Epithelial cell of umbilical artery (primary cell): ENCODE measurements around the gene SPATS2. TPM values are rescaled to one million over a fixed set of nuclear protein-coding genes. Genes with fewer than 3 reads are reported as not detected.

ENCODE experiments used
- total RNA-seq: library from RNA; depleted of rRNA; stranded (reverse); fragments of >200 nt; gene quantifications from 2 replicates; pipeline ENCODE4 v1.2.3, GENCODE V29; 2014

Gene SPATS2
- 46.8 and 48.0 TPM in 2 replicates for total RNA-seq

DNA sequence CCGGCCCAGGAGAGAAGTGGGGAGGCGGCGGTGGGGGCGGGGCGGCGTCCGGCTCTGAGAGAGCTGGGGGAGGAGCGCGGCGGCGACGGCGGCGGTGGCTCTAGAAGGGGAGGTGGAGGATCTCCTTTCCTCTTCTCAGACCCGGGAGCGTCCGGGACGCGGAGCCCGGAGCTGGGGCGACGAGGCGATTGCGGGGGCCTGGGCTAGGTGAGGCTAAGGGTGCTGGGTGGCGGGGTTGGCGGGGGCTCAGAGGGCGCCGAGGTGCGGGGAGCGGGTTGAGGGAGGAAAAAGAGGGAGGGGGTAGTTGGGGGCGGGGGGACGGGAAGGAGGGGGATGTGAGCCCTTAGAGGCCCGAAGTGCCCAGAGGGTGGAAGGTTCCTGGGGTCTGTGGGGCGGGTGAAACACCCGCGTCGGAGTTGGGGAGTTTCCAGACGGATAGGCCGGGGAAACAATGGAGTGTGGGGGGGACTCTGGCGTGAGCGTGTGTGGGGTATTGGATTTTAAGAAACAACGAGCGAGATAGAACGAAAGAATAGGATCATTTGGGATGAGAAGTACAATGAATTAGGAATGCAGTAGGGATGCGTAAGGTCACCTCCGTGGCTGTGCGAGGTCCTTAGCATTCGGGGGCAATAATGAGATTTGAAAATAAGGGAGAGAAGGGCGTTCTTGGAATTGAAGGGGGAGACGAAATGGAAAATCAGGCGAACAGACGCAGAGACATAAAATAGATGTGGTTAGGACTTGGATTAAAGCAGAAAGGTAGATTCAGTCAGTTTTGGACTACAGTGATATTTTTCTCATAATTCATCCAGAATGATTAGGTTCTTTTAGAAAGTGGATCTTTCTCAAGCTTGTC lies at the start of gene SPATS2:
Gene SPATS2, plus strand, starts transcription at position 82 of the 859 bp plus-strand sequence. CDS start 93,551 bp downstream, outside the sequence.

DNA sequence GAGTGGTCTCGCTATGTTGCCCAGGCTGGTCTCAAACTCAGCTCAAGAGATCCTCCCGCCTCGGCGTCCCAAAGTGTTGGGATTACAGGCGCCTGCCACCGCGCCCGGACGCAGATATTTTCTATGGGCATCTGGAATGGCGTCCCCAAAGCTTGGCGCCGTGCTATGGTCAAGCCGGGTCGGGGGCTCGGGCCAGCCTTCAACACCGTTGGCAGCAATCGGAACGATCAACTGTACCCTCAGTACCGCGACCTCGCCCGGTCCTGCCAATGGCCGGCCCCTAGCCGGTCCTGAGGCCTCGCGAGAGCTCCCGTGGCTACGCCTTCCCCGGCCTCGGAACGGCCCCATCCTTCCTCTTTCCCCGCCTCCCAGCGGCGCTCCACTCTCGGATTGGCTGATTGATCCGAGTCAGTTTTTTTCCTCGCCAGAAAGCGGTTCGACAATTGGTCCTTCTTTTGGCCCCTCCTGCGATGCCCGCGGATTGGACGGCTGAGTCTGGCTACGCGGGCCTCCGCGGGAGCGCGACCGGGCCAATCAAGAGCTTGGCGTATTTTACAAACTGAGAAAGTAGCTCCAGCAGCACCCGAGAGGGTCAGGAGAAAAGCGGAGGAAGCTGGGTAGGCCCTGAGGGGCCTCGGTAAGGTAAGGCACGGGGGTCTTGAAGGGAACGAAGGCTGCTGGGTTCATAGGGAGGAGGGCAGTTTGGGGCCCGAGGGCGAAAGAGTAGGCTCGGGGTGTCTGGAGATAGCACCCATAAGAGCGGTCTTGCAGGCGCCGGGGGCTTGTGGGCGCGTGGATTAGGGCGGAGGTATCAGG lies 44.3 kb upstream of the SPATS2 start, which contains the start of gene TROAP:
Gene TROAP, plus strand, starts transcription at position 548 of the 816 bp plus-strand sequence. CDS start 354 bp downstream, outside the sequence.

DNA sequence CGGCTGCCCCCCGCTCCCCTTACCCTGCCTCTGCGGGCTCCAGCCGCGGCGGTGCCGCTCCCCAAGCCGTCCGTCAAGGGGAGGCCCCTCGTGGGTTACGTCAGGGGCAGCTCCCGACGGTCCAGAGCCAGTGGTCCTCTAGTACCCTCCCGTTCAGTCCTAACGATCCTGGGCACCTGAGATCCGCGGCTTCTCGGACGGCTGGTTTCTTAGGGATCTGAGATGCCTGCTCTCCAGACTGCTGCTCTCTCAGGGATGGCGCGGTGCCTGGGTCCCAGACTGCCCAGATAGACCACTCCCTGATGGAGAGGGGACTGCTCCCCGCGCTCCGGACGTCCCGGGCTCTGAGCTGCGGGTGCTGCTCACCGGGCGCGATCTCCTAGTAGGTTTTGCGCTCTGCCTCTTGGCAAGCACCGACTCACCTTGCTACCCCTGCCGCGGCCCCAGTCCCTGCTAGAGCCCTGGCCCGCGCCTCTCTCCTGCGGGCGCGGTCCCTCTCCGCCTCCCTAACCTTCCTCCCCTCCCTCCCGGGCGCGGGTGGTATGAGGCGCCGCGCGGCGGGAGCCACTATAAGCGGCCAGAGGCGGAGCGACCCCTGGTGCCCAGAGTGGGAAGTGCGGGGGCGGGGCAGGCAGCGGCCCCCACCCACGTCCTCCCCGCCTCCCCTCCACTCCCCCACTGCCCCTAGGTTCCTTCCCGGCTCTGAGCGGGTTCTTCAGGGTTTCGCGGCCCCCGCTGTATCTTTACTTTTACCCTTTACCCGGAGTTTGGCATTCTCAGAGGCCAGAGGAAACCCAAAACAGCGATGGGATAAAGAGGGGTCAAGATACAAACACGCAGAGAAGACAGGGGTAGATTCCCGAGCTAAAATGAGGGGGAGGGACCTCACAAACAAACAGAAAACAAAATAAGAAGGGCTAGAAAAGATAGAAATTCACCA lies 30.3 kb upstream of the SPATS2 start, which contains the start of gene C1QL4:
Gene C1QL4, minus strand, starts transcription at position 544 of the 940 bp plus-strand sequence. CDS start 711 bp downstream, outside the sequence.

DNA sequence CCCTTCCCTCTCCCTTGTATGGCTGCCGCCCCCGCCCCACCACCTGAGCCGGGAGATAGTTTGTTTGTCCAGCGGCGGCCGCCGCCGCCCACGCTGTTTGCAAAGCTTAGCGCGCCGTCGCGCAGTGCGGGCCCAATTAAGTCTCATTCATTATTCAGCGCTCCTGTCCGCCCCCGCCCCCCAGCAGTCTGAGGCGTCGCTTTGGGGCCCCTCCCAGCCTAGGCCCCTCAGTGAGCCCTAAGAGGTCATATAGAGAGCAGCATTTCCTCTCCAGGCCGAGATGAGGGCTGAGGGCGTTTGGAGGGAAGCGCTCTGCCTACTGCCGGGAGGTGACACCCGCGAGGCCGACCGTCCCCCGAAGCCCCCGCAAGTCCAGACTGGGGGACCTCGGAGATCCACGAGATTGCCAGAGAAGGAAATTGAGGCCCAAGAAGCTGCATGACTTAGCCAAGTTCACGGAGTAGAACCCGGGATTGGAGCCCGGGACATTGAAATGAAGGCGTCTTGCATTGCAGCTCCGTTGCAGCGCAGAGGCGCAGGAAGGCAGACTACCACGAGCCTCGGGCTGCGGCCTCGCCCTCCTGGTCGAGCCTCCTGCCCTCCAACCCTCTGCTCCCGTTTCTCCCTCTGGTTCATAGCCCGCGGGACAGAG lies 20.5 kb upstream of the SPATS2 start, which contains the start of gene DNAJC22:
Gene DNAJC22, plus strand, starts transcription at position 230 of the 652 bp plus-strand sequence. CDS start 1,985 bp downstream, outside the sequence.

DNA sequence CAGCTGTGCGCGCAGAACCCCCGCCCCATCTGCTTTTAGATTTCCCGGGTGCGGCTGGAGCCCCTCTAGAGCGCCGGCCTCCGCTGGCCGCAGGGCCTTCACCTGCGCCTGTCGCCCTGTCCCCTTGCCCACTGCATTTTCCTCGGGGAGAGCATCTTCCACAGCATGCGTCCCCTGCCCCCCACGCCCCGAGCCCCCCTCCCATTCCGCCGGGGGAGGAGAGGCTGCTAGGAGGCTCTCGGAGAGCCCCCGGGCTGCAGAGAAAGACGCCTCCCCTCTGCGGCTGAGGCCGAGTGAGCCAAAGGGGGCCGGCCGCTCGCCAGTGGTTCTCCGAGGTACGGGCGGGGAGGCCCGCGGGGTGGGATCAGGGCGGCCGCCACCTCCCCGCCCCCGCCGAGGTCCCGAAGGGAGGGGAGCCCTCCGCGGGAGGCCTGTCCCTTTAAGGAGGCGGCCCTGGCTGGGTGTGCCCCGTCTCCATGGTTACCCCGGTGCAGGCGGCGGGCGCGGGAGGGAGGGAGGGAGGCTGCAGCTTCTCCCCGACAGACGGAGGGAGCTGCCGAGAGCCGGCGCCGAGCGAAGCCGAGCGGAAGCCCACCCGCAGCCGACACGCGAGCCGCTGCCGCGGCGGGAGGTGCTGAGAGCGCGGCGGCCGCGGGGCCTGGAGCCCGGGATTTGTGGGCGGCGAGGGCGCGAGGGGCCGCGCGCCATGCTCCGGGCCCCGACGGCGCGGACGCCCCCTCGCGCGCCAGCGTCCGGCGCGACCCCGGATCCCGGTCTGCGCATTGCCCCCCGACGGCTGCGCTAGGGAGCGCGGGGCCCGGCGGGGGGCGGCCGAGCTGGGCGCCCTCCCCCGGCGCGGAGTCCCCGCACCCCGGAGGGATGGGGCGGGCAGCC lies 171.5 kb downstream of the SPATS2 start, which contains the start of gene KCNH3:
Gene KCNH3, plus strand, starts transcription at position 521 of the 894 bp plus-strand sequence. CDS start 387 bp downstream, outside the sequence.

DNA sequence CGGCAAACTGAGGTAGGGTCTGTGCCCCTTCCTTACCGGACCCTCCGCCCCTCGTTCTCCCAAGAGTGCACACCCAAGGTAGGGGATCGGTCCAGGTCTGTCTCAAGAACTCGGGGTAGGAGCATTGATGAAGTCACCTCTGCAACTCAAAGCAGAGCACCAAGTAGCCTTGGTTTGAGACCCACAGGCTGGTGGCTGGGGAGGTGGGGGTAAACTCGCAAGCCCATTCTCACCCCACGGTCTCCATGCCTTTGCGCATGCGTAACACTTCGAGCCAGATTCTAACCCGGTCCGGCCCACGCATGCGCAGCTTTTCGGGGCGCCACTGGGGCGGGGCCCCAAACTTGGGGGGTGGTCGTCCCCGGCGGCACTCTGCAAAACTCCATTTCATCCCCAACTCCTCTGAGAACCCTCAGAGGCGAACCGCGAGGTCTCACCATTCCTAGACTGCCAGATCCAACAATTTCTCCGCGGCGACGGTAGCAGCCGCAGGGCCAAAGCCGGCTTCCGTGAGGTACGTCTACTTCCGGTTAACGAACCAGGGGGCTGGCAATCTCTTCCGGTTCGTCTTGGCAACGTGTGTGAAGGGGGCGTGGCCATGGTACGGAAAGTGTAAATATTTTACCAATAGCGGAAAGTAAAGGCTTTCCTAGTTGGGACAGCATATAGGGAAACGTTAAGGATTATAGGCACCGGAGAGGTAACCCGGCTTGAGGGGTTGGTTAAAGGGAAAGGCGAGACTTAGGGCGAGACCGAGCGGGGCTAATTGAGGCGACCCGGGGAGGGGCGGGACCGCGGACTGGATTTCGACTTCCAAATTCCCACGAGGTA lies 200.6 kb downstream of the SPATS2 start, which contains the start of gene MCRS1:
Gene MCRS1, minus strand, starts transcription at position 532 of the 831 bp plus-strand sequence. CDS start 1,411 bp downstream, outside the sequence.

Other genes with a start within 250 kb of the SPATS2 start
- gene TUBA1B, start 236.1 kb upstream of the SPATS2 start, total RNA-seq = 1,902 and 1,994 TPM in 2 replicates
- 573 and 1,233 TPM in 2 replicates for gene TUBA1A, start 178.4 kb upstream of the SPATS2 start, total RNA-seq
- gene TUBA1C, start 102.4 kb upstream of the SPATS2 start, total RNA-seq = 324 and 374 TPM in 2 replicates
- not detected in 2 replicates for gene PRPH, start 72.3 kb upstream of the SPATS2 start, total RNA-seq
- gene TROAP, start 44.2 kb upstream of the SPATS2 start, total RNA-seq = 8.1 and 9.1 TPM in 2 replicates
- not detected in 2 replicates for gene C1QL4, start 30.3 kb upstream of the SPATS2 start, total RNA-seq
- gene DNAJC22, start 20.6 kb upstream of the SPATS2 start, total RNA-seq = 0.61 and 1.3 TPM in 2 replicates
- 0.15 and 0.32 TPM in 2 replicates for gene KCNH3, start 171.6 kb downstream of the SPATS2 start, total RNA-seq
- 60.9 and 76.0 TPM in 2 replicates for gene MCRS1, start 200.7 kb downstream of the SPATS2 start, total RNA-seq
- gene FAM186B, start 238.2 kb downstream of the SPATS2 start, total RNA-seq = 0.32 TPM in 1 of 2 replicates, not detected in the other